ENCODE results near the gene CTNNA2.

CTNNA2 gene

GRCh38 chr2:80244905-80245584 lies 732.2 kb downstream of the CTNNA2 start:
- DNase-seq: no peak

- no peak for DNase-seq
Measured at GRCh38 chr2:80246534-80246933, 733.7 kb downstream of the CTNNA2 start.

- no peak for DNase-seq
Measured at GRCh38 chr2:80247339-80247738, 734.5 kb downstream of the CTNNA2 start.

GRCh38 chr2:80248146-80248545 lies 735.3 kb downstream of the CTNNA2 start:
- DNase-seq: no peak

GRCh38 chr2:80252294-80252986 lies 739.6 kb downstream of the CTNNA2 start:
- no peak for DNase-seq

- DNase-seq: peak; percentile 6
Measured at GRCh38 chr2:80255918-80256781, 743.3 kb downstream of the CTNNA2 start.

- DNase-seq: no peak
Measured at GRCh38 chr2:80256782-80257167, 743.9 kb downstream of the CTNNA2 start.

- DNase-seq: no peak
Measured at GRCh38 chr2:80257450-80257849, 744.6 kb downstream of the CTNNA2 start.

GRCh38 chr2:80258341-80258740 lies 745.5 kb downstream of the CTNNA2 start:
- DNase-seq: no peak

GRCh38 chr2:80258793-80259192 lies 745.9 kb downstream of the CTNNA2 start:
- DNase-seq: no peak

- DNase-seq: no peak
Measured at GRCh38 chr2:80259292-80259691, 746.4 kb downstream of the CTNNA2 start.

- no peak for DNase-seq
Measured at GRCh38 chr2:80266231-80266630, 753.4 kb downstream of the CTNNA2 start.

- DNase-seq: no peak
Measured at GRCh38 chr2:80269806-80270205, 757.0 kb downstream of the CTNNA2 start.

- no peak for DNase-seq
Measured at GRCh38 chr2:80280598-80280997, 767.7 kb downstream of the CTNNA2 start.

- no peak for DNase-seq
Measured at GRCh38 chr2:80281049-80281448, 768.2 kb downstream of the CTNNA2 start.

GRCh38 chr2:80288576-80288975 lies 775.7 kb downstream of the CTNNA2 start:
- peak; percentile 83 for DNase-seq

- no peak for DNase-seq
Measured at GRCh38 chr2:80291656-80292055, 778.8 kb downstream of the CTNNA2 start.

- no peak for DNase-seq
Measured at GRCh38 chr2:80292474-80292873, 779.6 kb downstream of the CTNNA2 start.

GRCh38 chr2:80293039-80293438 lies 780.2 kb downstream of the CTNNA2 start:
- peak; percentile 72 for DNase-seq

- DNase-seq: no peak
Measured at GRCh38 chr2:80298954-80299353, 786.1 kb downstream of the CTNNA2 start.

GRCh38 chr2:80299661-80300060 lies 786.8 kb downstream of the CTNNA2 start:
- no peak for DNase-seq

GRCh38 chr2:80300346-80300745 lies 787.5 kb downstream of the CTNNA2 start:
- DNase-seq: no peak

GRCh38 chr2:80300954-80301353 lies 788.1 kb downstream of the CTNNA2 start:
- no peak for DNase-seq

GRCh38 chr2:80302001-80302313 lies 789.1 kb downstream of the CTNNA2 start:
- DNase-seq: no peak

Data from midbrain (tissue), 1 donor.